ENCODE measurements around the gene ACER3. TPM values are rescaled to one million over a fixed set of nuclear protein-coding genes. Genes with fewer than 3 reads are reported as not detected.

ACER3 gene
- total RNA-seq, 1 donor from 2014 or later, result 17.3 TPM

DNA sequence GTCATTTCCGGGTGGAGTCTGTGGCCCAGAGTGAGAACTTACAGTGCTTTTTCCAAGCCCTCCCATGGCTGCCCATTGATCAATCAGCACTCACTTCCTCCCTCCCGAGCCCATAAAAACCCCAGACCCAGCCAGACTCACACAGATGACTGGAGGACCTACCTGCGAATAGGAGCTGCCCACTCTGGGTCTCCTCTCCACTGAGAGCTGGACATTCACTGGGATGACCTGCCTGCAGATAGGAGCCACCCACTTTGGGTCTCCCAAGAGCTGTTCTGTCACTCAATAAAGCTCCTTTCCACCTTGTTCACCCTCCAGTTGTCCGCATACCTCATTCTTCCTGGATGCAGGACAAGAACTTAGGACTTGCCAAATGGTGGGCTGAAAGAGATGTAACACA is 117.5 kb downstream of the ACER3 start:
- Histone ChIP-seq H3K4me1 (ENCODE audit: insufficient read depth, low read length) (no peaks in the 10 kb centered on the region), H3K4me2 (ENCODE audit: low read length) (no peak overlapping the region), H3K79me2 (ENCODE audit: insufficient read depth, low read length) (no peaks in the 10 kb centered on the region), H3K36me3 (ENCODE audit: insufficient read depth, low read length) (no peaks in the 10 kb centered on the region), H2AFZ (ENCODE audit: low read depth, low read length) (no peak overlapping the region), H3K4me3 (ENCODE audit: insufficient read depth, low read depth, low read length) (no peak overlapping the region), H3K27me3 (ENCODE audit: insufficient read depth, low read length) (no peaks in the 10 kb centered on the region), H3K9ac (ENCODE audit: low read length) (no peak overlapping the region), H4K20me1 (ENCODE audit: insufficient read depth, low read length) (no peaks in the 10 kb centered on the region), H3K9me3 (ENCODE audit: insufficient read depth, low read depth, low read length) (peaks cover 6% of the 10 kb centered on the region), H3K27ac (ENCODE audit: low read depth, low read length) (no peak overlapping the region)
- Mint-ChIP-seq H3K4me1 (ENCODE audit: low read depth, unreplicated experiment) (no peaks in the 10 kb centered on the region), H3K27ac (ENCODE audit: unreplicated experiment) (no peak overlapping the region), H3K9me3 (ENCODE audit: unreplicated experiment) (no peaks in the 10 kb centered on the region), H3K27me3 (ENCODE audit: low read depth, unreplicated experiment) (no peaks in the 10 kb centered on the region), H3K36me3 (ENCODE audit: low read depth, unreplicated experiment) (peaks cover 4% of the 10 kb centered on the region), H3K4me3 (ENCODE audit: unreplicated experiment) (no peak overlapping the region)
- TF ChIP-seq, protein P1, sequence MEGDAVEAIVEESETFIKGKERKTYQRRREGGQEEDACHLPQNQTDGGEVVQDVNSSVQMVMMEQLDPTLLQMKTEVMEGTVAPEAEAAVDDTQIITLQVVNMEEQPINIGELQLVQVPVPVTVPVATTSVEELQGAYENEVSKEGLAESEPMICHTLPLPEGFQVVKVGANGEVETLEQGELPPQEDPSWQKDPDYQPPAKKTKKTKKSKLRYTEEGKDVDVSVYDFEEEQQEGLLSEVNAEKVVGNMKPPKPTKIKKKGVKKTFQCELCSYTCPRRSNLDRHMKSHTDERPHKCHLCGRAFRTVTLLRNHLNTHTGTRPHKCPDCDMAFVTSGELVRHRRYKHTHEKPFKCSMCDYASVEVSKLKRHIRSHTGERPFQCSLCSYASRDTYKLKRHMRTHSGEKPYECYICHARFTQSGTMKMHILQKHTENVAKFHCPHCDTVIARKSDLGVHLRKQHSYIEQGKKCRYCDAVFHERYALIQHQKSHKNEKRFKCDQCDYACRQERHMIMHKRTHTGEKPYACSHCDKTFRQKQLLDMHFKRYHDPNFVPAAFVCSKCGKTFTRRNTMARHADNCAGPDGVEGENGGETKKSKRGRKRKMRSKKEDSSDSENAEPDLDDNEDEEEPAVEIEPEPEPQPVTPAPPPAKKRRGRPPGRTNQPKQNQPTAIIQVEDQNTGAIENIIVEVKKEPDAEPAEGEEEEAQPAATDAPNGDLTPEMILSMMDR (IDR thresholded peaks at IDR 0.05; ENCODE audit: insufficient read depth, low read depth, low read length), result no peak
- TF ChIP-seq EZH2 (IDR thresholded peaks at IDR 0.05; ENCODE audit: insufficient read depth, low read length), result no peak
- DNase-seq (ENCODE audit: low read depth) (no peak), FAIRE-seq (no peak)

DNA sequence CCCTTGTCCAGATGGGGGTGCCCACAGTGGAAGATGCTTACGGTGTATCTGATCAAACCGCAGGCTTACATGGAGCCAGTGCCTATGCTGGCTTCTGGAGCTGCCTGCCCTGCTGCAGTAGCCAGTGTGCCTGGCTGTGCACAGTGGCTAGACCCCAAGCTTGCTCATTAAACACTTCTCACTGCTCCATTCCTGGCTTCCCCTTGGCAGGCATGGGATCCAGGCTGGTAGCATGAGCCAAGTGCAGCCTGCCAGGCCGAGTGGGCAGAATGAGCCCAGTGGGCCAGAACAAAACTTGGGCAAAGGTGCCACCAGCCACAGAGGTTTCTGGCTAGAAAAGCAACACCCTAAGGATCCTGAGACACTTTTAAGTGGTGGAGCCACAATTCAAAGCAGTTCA is 118.1 kb downstream of the ACER3 start:
- Mint-ChIP-seq H3K27me3 (ENCODE audit: low read depth, unreplicated experiment) (no peaks in the 10 kb centered on the region), H3K4me1 (ENCODE audit: low read depth, unreplicated experiment) (no peaks in the 10 kb centered on the region), H3K4me3 (ENCODE audit: unreplicated experiment) (no peak overlapping the region), H3K9me3 (ENCODE audit: unreplicated experiment) (no peaks in the 10 kb centered on the region), H3K27ac (ENCODE audit: unreplicated experiment) (no peak overlapping the region), H3K36me3 (ENCODE audit: low read depth, unreplicated experiment) (peaks cover 4% of the 10 kb centered on the region)
- Histone ChIP-seq H3K36me3 (ENCODE audit: insufficient read depth, low read length) (no peaks in the 10 kb centered on the region), H4K20me1 (ENCODE audit: insufficient read depth, low read length) (no peaks in the 10 kb centered on the region), H3K4me3 (ENCODE audit: insufficient read depth, low read depth, low read length) (no peak overlapping the region), H2AFZ (ENCODE audit: low read depth, low read length) (no peak overlapping the region), H3K9me3 (ENCODE audit: insufficient read depth, low read depth, low read length) (peaks cover 6% of the 10 kb centered on the region), H3K79me2 (ENCODE audit: insufficient read depth, low read length) (no peaks in the 10 kb centered on the region), H3K27ac (ENCODE audit: low read depth, low read length) (no peak overlapping the region), H3K4me1 (ENCODE audit: insufficient read depth, low read length) (no peaks in the 10 kb centered on the region), H3K27me3 (ENCODE audit: insufficient read depth, low read length) (no peaks in the 10 kb centered on the region), H3K4me2 (ENCODE audit: low read length) (no peak overlapping the region), H3K9ac (ENCODE audit: low read length) (no peak overlapping the region)
- DNase-seq (ENCODE audit: low read depth), result no peak
- no peak for FAIRE-seq
- no peak for TF ChIP-seq EZH2 (IDR thresholded peaks at IDR 0.05; ENCODE audit: insufficient read depth, low read length)
- TF ChIP-seq, protein P1 (IDR thresholded peaks at IDR 0.05; ENCODE audit: insufficient read depth, low read depth, low read length), result no peak

DNA sequence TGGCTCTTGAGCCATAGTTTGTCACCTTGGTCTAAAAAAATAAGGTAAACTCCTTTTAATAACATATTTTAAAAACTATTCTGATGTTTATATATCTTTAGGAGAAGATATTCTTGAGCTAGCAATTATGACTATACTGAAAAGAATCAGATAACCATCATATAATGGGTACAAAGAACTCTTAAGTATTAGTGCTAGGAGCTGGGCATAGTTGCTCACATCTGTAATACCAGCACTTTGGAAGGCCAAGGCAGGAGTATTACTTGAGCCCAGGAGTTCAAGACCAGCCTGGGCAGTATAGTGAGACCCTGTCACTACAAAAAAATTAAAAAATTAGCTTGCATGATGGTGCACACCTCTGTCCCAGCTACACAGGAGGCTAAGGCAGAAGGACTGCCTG is 119.5 kb downstream of the ACER3 start:
- H3K27ac ChIP-seq (ENCODE audit: low read depth, low read length), result no peak overlapping the region
- no peaks in the 10 kb centered on the region for H3K4me1 ChIP-seq (ENCODE audit: insufficient read depth, low read length)
- no peak overlapping the region for H3K4me3 Mint-ChIP-seq (ENCODE audit: unreplicated experiment)
- no peaks in the 10 kb centered on the region for H3K4me1 Mint-ChIP-seq (ENCODE audit: low read depth, unreplicated experiment)
- H3K4me3 ChIP-seq (ENCODE audit: insufficient read depth, low read depth, low read length), result no peak overlapping the region
- no peak overlapping the region for H2AFZ ChIP-seq (ENCODE audit: low read depth, low read length)
- peaks cover 4% of the 10 kb centered on the region for H3K36me3 Mint-ChIP-seq (ENCODE audit: low read depth, unreplicated experiment)
- no peaks in the 10 kb centered on the region for H4K20me1 ChIP-seq (ENCODE audit: insufficient read depth, low read length)
- H3K9me3 Mint-ChIP-seq (ENCODE audit: unreplicated experiment), result no peaks in the 10 kb centered on the region
- H3K79me2 ChIP-seq (ENCODE audit: insufficient read depth, low read length), result no peaks in the 10 kb centered on the region
- H3K27me3 Mint-ChIP-seq (ENCODE audit: low read depth, unreplicated experiment), result no peaks in the 10 kb centered on the region
- no peak overlapping the region for H3K9ac ChIP-seq (ENCODE audit: low read length)
- DNase-seq (ENCODE audit: low read depth) (no peak), FAIRE-seq (no peak)
- H3K9me3 ChIP-seq (ENCODE audit: insufficient read depth, low read depth, low read length), result peaks cover 6% of the 10 kb centered on the region
- no peak overlapping the region for H3K27ac Mint-ChIP-seq (ENCODE audit: unreplicated experiment)
- H3K36me3 ChIP-seq (ENCODE audit: insufficient read depth, low read length), result no peaks in the 10 kb centered on the region
- H3K27me3 ChIP-seq (ENCODE audit: insufficient read depth, low read length), result no peaks in the 10 kb centered on the region
- no peak overlapping the region for H3K4me2 ChIP-seq (ENCODE audit: low read length)
- TF ChIP-seq EZH2 (IDR thresholded peaks at IDR 0.05; ENCODE audit: insufficient read depth, low read length), result no peak

Measured in astrocyte (in vitro differentiated cells and primary cell).